Measurements from ENCODE around the gene CPNE8. TPM values are rescaled to one million over a fixed set of nuclear protein-coding genes. Genes with fewer than 3 reads are reported as not detected.
A peak's percentile ranks its signal among the peaks of the same experiment; 100 is the strongest.

Gene CPNE8
- total RNA-seq, 1 experiment from 2014 or later = 13.5 TPM

DNA sequence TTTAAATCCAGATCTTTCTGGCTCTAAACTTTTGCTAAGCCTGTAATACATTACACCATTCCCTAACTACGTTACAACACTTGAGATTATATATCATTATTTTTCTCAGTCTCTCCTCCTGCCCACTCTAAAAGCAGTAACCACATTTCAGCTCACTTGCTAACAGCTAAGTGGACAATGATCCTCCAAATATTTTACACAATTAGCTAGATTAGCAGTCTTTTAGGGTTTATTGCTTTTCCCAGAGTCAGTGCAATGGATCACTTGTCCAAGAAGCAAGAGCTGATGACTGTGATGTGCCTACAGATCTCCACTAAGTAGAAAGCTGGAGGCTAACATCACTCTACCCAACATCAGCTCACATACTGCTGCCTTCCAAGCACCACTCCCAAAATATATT lies 17.6 kb downstream of the CPNE8 start:
- POLR2A ChIA-PET = no interaction called here
- no peak for TF ChIP-seq CTCF (IDR thresholded peaks at IDR 0.05; ENCODE audit: insufficient read depth in 1 of 2, low read depth in 1 of 2, low read length in 1 of 2, severe bottlenecking in 1 of 2, unreplicated experiment in 1 of 2)
- no peaks in the 10 kb centered on the region for H3K36me3 ChIP-seq (ENCODE audit: control insufficient read depth, insufficient read depth, low read length)
- Mint-ChIP-seq H3K36me3 (ENCODE audit: insufficient read depth, unreplicated experiment) (peaks cover 14% of the 10 kb centered on the region), H3K4me3 (ENCODE audit: unreplicated experiment) (no peak overlapping the region), H3K27ac (ENCODE audit: unreplicated experiment) (no peak overlapping the region), H3K4me1 (ENCODE audit: low read depth, unreplicated experiment) (peaks cover 47% of the 10 kb centered on the region), H3K27me3 (ENCODE audit: insufficient read depth, unreplicated experiment) (no peaks in the 10 kb centered on the region), H3K9me3 (ENCODE audit: unreplicated experiment) (peaks cover 17% of the 10 kb centered on the region)
- no peak for DNase-seq
- intact Hi-C loops (cut with micrococcal nuclease; ENCODE audit: unreplicated experiment) = no loop called here
- CTCF ChIA-PET = no interaction called here
- H3K4me3 ChIP-seq (ENCODE audit: low read depth, low read length) = no peak overlapping the region
- H3K27me3 ChIP-seq (replicated peaks; ENCODE audit: control insufficient read depth, insufficient read depth, low read length) = no peaks in the 10 kb centered on the region
- no TSS peak for BruUV-seq (replicated peaks)
- peaks cover 44% of the 10 kb centered on the region for H3K4me1 ChIP-seq
- H3K9me3 ChIP-seq = no peaks in the 10 kb centered on the region

- no peaks in the 10 kb centered on the region for H3K9me3 ChIP-seq
- Mint-ChIP-seq H3K36me3 (ENCODE audit: insufficient read depth, unreplicated experiment) (peaks cover 13% of the 10 kb centered on the region), H3K4me3 (ENCODE audit: unreplicated experiment) (no peak overlapping the region), H3K4me1 (ENCODE audit: low read depth, unreplicated experiment) (peaks cover 39% of the 10 kb centered on the region), H3K27me3 (ENCODE audit: insufficient read depth, unreplicated experiment) (no peaks in the 10 kb centered on the region), H3K9me3 (ENCODE audit: unreplicated experiment) (peaks cover 25% of the 10 kb centered on the region), H3K27ac (ENCODE audit: unreplicated experiment) (no peak overlapping the region)
- intact Hi-C loops (cut with micrococcal nuclease; ENCODE audit: unreplicated experiment) = no loop called here
- H3K27me3 ChIP-seq (replicated peaks; ENCODE audit: control insufficient read depth, insufficient read depth, low read length) = no peaks in the 10 kb centered on the region
- BruUV-seq (replicated peaks) = no TSS peak
- DNase-seq = no peak
- no peak for TF ChIP-seq CTCF (IDR thresholded peaks at IDR 0.05; ENCODE audit: insufficient read depth in 1 of 2, low read depth in 1 of 2, low read length in 1 of 2, severe bottlenecking in 1 of 2, unreplicated experiment in 1 of 2)
- POLR2A ChIA-PET = no interaction called here
- peaks cover 38% of the 10 kb centered on the region for H3K4me1 ChIP-seq
- no peaks in the 10 kb centered on the region for H3K36me3 ChIP-seq (ENCODE audit: control insufficient read depth, insufficient read depth, low read length)
- CTCF ChIA-PET = no interaction called here
- H3K4me3 ChIP-seq (ENCODE audit: low read depth, low read length) = no peak overlapping the region
Measured at GRCh38 chr12:38886931-38887330, 18.5 kb downstream of the CPNE8 start.

- Mint-ChIP-seq H3K4me3 (ENCODE audit: unreplicated experiment) (no peak overlapping the region), H3K36me3 (ENCODE audit: insufficient read depth, unreplicated experiment) (peaks cover 12% of the 10 kb centered on the region), H3K9me3 (ENCODE audit: unreplicated experiment) (peaks cover 29% of the 10 kb centered on the region), H3K27me3 (ENCODE audit: insufficient read depth, unreplicated experiment) (no peaks in the 10 kb centered on the region), H3K4me1 (ENCODE audit: low read depth, unreplicated experiment) (peaks cover 35% of the 10 kb centered on the region), H3K27ac (ENCODE audit: unreplicated experiment) (no peak overlapping the region)
- Histone ChIP-seq H3K4me1 (peaks cover 29% of the 10 kb centered on the region), H3K27me3 (replicated peaks; ENCODE audit: control insufficient read depth, insufficient read depth, low read length) (no peaks in the 10 kb centered on the region), H3K36me3 (ENCODE audit: control insufficient read depth, insufficient read depth, low read length) (no peaks in the 10 kb centered on the region), H3K9me3 (no peaks in the 10 kb centered on the region), H3K4me3 (ENCODE audit: low read depth, low read length) (no peak overlapping the region)
- ChIA-PET POLR2A (no interaction called here), CTCF (interaction anchor here (1.0 kb wide), 1 partner anchor 19 kb away, joined by 8 read pairs; the partner anchor contains the start of gene CPNE8)
- DNase-seq = peak in 1 of 2 experiments; percentile 44
- intact Hi-C loops (cut with micrococcal nuclease; ENCODE audit: unreplicated experiment) = no loop called here
- no peak for TF ChIP-seq CTCF (IDR thresholded peaks at IDR 0.05; ENCODE audit: insufficient read depth in 1 of 2, low read depth in 1 of 2, low read length in 1 of 2, severe bottlenecking in 1 of 2, unreplicated experiment in 1 of 2)
- no TSS peak for BruUV-seq (replicated peaks)
Measured at GRCh38 chr12:38886064-38886463, 19.3 kb downstream of the CPNE8 start.
